ENCODE data around the gene IAH1. TPM values are rescaled to one million over a fixed set of nuclear protein-coding genes. Genes with fewer than 3 reads are reported as not detected.

Gene IAH1
- polyA plus RNA-seq, 3 donors = 39.4 to 98.2 (median 84.0) TPM

DNA sequence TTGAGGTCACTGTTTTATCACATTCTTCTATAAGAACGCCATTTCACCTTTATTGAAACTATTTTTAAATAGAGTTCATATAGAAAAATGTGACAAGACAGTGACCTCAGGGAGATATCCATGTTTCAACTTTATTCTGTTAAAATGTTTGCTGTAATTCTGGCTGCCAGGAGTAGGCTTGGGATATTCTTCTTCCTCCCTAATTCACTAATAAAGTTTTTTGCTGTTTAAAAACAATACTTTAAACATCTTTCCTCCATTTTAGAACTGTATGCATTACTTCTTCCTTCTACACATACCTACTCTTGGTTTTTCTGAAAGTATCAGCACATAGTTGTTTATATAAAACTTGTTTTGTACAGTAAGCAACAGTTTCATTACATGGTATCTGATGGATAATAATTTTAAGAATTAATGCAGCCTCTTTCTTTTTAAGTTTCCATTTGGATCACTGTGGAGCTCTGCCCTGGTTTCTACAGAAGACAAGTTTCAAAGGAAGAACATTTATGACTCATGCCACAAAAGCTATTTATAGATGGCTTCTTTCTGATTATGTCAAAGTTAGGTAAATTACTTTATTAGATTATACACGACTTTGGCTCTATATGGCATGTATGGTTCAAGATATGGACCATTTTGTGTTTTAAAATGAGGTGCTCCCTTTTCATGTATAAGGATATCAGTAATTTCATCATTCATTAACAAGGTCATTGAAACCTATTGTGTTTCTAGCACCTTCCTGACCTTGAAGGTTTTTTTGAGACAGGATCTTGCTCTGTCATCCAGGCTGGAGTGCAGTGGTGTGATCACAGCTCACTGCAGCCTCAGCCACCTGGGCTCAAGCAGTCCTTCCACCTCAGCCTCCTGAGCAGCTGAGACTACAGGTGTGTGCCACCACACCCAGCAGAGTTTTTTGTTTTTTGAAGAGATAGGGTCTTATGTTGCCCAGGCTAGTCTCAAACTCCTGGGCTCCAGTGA, 43.7 kb upstream of the IAH1 start:
- H3K9me3 Mint-ChIP-seq = no peaks in the 10 kb centered on the region
- intact Hi-C loops (cut with micrococcal nuclease) = no loop called here
- DNase-seq = no peak
- Histone ChIP-seq H3K4me1 (ENCODE audit: control insufficient read depth in 1 of 2, insufficient read depth in 2 of 2, low read length in 2 of 2) (no peaks in the 10 kb centered on the region), H3K4me2 (replicated peaks; ENCODE audit: extremely low read depth, low read length, poor library complexity, severe bottlenecking) (no peak overlapping the region), H3K4me3 (replicated peaks in 1 of 3; ENCODE audit: low read depth in 2 of 3, low read length in 3 of 3) (no peak overlapping the region), H3K79me2 (ENCODE audit: insufficient read depth, low read length) (peaks cover 15% of the 10 kb centered on the region), H3K27ac (ENCODE audit: low read depth in 1 of 2, low read length in 2 of 2) (no peak overlapping the region), H4K20me1 (ENCODE audit: insufficient read depth, low read length) (no peaks in the 10 kb centered on the region), H2AFZ (ENCODE audit: insufficient read depth, low read depth, low read length, poor library complexity, severe bottlenecking) (no peak overlapping the region), H3K9ac (ENCODE audit: insufficient read depth, low read length, poor library complexity, severe bottlenecking) (no peak overlapping the region), H3K9me3 (replicated peaks in 1 of 2; ENCODE audit: control insufficient read depth in 1 of 2, insufficient read depth in 1 of 2, low read length in 2 of 2) (no peaks in the 10 kb centered on the region), H3K36me3 (replicated peaks in 1 of 2; ENCODE audit: control insufficient read depth in 1 of 2, insufficient read depth in 2 of 2, low read length in 2 of 2) (peaks cover 57 to 74% of the 10 kb centered on the region in 2 donors), H3K27me3 (ENCODE audit: control insufficient read depth in 2 of 2, insufficient read depth in 2 of 2, low read length in 2 of 2) (no peaks in the 10 kb centered on the region)
- peak overlapping the region in 2 of 7 donors; percentile 45 to 51 for H3K27ac Mint-ChIP-seq
- TF ChIP-seq, protein P1, sequence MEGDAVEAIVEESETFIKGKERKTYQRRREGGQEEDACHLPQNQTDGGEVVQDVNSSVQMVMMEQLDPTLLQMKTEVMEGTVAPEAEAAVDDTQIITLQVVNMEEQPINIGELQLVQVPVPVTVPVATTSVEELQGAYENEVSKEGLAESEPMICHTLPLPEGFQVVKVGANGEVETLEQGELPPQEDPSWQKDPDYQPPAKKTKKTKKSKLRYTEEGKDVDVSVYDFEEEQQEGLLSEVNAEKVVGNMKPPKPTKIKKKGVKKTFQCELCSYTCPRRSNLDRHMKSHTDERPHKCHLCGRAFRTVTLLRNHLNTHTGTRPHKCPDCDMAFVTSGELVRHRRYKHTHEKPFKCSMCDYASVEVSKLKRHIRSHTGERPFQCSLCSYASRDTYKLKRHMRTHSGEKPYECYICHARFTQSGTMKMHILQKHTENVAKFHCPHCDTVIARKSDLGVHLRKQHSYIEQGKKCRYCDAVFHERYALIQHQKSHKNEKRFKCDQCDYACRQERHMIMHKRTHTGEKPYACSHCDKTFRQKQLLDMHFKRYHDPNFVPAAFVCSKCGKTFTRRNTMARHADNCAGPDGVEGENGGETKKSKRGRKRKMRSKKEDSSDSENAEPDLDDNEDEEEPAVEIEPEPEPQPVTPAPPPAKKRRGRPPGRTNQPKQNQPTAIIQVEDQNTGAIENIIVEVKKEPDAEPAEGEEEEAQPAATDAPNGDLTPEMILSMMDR (IDR thresholded peaks at IDR 0.05) = no peak
- H3K4me3 Mint-ChIP-seq = no peak overlapping the region
- H3K27me3 Mint-ChIP-seq (ENCODE audit: low read depth in 3 of 3) = no peaks in the 10 kb centered on the region
- H3K4me1 Mint-ChIP-seq = no peaks in the 10 kb centered on the region
- H3K36me3 Mint-ChIP-seq = peaks cover 55 to 61% of the 10 kb centered on the region in 2 donors
- no CpG with 5 or more reads among the region's 2 CpGs for WGBS (ENCODE audit: insufficient coverage)

DNA sequence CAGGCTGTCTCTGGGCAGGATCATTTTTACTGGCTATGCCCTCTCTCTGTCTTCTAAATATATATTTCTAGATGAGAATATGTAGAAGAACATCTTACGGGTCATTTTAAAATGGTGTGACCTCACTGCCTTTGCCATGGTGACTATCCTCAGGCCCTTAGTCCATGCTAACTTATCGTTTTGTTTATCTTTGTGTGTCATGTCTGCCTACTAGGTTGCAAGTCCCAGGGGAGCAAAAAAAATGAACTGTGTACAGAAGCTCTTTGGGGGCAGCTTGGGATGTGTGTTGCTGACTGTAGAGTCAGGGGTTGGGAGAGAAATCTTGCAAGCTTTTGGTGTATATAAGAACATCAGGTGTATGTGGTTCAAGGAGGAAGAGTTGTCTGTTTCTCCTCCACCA, 39.9 kb upstream of the IAH1 start:
- Mint-ChIP-seq H3K27me3 (ENCODE audit: low read depth in 3 of 3) (no peaks in the 10 kb centered on the region), H3K4me1 (no peaks in the 10 kb centered on the region), H3K9me3 (no peaks in the 10 kb centered on the region), H3K36me3 (peaks cover 76 to 88% of the 10 kb centered on the region in 2 donors), H3K4me3 (no peak overlapping the region), H3K27ac (peak overlapping the region in 1 of 7 donors; percentile 52)
- no peaks in the 10 kb centered on the region for H3K27me3 ChIP-seq (ENCODE audit: control insufficient read depth in 2 of 2, insufficient read depth in 2 of 2, low read length in 2 of 2)
- no peaks in the 10 kb centered on the region for H3K79me2 ChIP-seq (ENCODE audit: insufficient read depth, low read length)
- H3K9me3 ChIP-seq (replicated peaks in 1 of 2; ENCODE audit: control insufficient read depth in 1 of 2, insufficient read depth in 1 of 2, low read length in 2 of 2) = no peaks in the 10 kb centered on the region
- H3K4me1 ChIP-seq (ENCODE audit: control insufficient read depth in 1 of 2, insufficient read depth in 2 of 2, low read length in 2 of 2) = no peaks in the 10 kb centered on the region
- intact Hi-C loops (cut with micrococcal nuclease) = no loop called here
- H3K36me3 ChIP-seq (replicated peaks in 1 of 2; ENCODE audit: control insufficient read depth in 1 of 2, insufficient read depth in 2 of 2, low read length in 2 of 2) = peaks cover 78 to 96% of the 10 kb centered on the region in 2 donors
- no peak for DNase-seq
- H3K4me2 ChIP-seq (replicated peaks; ENCODE audit: extremely low read depth, low read length, poor library complexity, severe bottlenecking) = no peak overlapping the region
- H2AFZ ChIP-seq (ENCODE audit: insufficient read depth, low read depth, low read length, poor library complexity, severe bottlenecking) = no peak overlapping the region
- H3K9ac ChIP-seq (ENCODE audit: insufficient read depth, low read length, poor library complexity, severe bottlenecking) = no peak overlapping the region
- TF ChIP-seq, protein P1 (IDR thresholded peaks at IDR 0.05) = no peak
- no peak overlapping the region for H3K27ac ChIP-seq (ENCODE audit: low read depth in 1 of 2, low read length in 2 of 2)
- 88% methylated on average over 1 of the region's 2 CpGs for WGBS (ENCODE audit: insufficient coverage)
- H3K4me3 ChIP-seq (replicated peaks in 1 of 3; ENCODE audit: low read depth in 2 of 3, low read length in 3 of 3) = no peak overlapping the region
- H4K20me1 ChIP-seq (ENCODE audit: insufficient read depth, low read length) = no peaks in the 10 kb centered on the region
